GM18868 (cell line): Measurements from ENCODE around the gene RAP1GAP2.
"Not testable (repeated sequence)": the region's sequence is repeated elsewhere in the genome, so short reads cannot be mapped to it uniquely, and the experiment has no call there.

Experiments used
- ATAC-seq: cut with Tn5 transposase; IDR thresholded peaks from one replicate; pipeline ENCODE4 v1.9.1; 2021; ENCODE audit warnings: mild to moderate bottlenecking, moderate library complexity; ENCODE audit not compliant: unreplicated experiment

Gene RAP1GAP2

GRCh38 chr17:2991396-2992180, 195.3 kb downstream of the RAP1GAP2 start:
- ATAC-seq, result not testable (repeated sequence)

- no peak for ATAC-seq
These were observed 198.2 kb downstream of the RAP1GAP2 start for GRCh38 chr17:2994441-2994840.

- no peak for ATAC-seq
These were observed 199.1 kb downstream of the RAP1GAP2 start for GRCh38 chr17:2995377-2995776.

- no peak for ATAC-seq
These were observed 199.9 kb downstream of the RAP1GAP2 start for GRCh38 chr17:2995886-2996809.

GRCh38 chr17:2996810-2997670, 200.8 kb downstream of the RAP1GAP2 start:
- no peak for ATAC-seq

GRCh38 chr17:2998469-2998901, 202.2 kb downstream of the RAP1GAP2 start:
- not testable (repeated sequence) for ATAC-seq

GRCh38 chr17:3002538-3003295, 206.5 kb downstream of the RAP1GAP2 start:
- peak; percentile 63 for ATAC-seq

- ATAC-seq, result no peak
These were observed 207.3 kb downstream of the RAP1GAP2 start for GRCh38 chr17:3003296-3004149.

GRCh38 chr17:3004150-3004801, 208.0 kb downstream of the RAP1GAP2 start:
- no peak for ATAC-seq

GRCh38 chr17:3004925-3005324, 208.7 kb downstream of the RAP1GAP2 start:
- no peak for ATAC-seq

GRCh38 chr17:3005696-3006095, 209.5 kb downstream of the RAP1GAP2 start:
- ATAC-seq, result no peak

GRCh38 chr17:3006801-3007200, 210.6 kb downstream of the RAP1GAP2 start:
- ATAC-seq, result no peak

- ATAC-seq, result no peak
These were observed 211.4 kb downstream of the RAP1GAP2 start for GRCh38 chr17:3007651-3008121.

GRCh38 chr17:3008336-3009288, 212.4 kb downstream of the RAP1GAP2 start:
- no peak for ATAC-seq

GRCh38 chr17:3009411-3009920, 213.2 kb downstream of the RAP1GAP2 start:
- ATAC-seq, result no peak

GRCh38 chr17:3011891-3012290, 215.7 kb downstream of the RAP1GAP2 start:
- ATAC-seq, result no peak

GRCh38 chr17:3012926-3013581, 216.8 kb downstream of the RAP1GAP2 start:
- no peak for ATAC-seq
